Measurements from ENCODE around the gene BCDIN3D.

GRCh38 chr12:49800421-49801140 lies 42.3 kb downstream of the BCDIN3D start:
- TF ChIP-seq CTCF (IDR thresholded peaks at IDR 0.05) (no peak), POLR2A (IDR thresholded peaks at IDR 0.05) (no peak)
